Testis (tissue), 2 donors: ENCODE measurements around the gene NMRK2.

Experiments
- POLR2A ChIP-seq: fragments of 450-650 bp; IDR thresholded peaks from one replicate; pipeline ENCODE4 v1.6.1; 2017; ENCODE audit warnings: antibody characterized with exemption, mild to moderate bottlenecking, moderate library complexity
- TF ChIP-seq, protein P1 (sequence below), 3 experiments: fragments of 450-650 bp in 2 of 3; fragments of 200-600 bp in 1 of 3; sonication (generic) in 1 of 3; IDR thresholded peaks; one replicate each; pipeline ENCODE4 v1.5.1; 2016 to 2019; ENCODE audit warnings: antibody characterized with exemption in 3 of 3, mild to moderate bottlenecking in 2 of 3, moderate library complexity in 1 of 3

GRCh38 chr19:3984584-3984907 is 51.7 kb downstream of the NMRK2 start:
- TF ChIP-seq, protein P1, sequence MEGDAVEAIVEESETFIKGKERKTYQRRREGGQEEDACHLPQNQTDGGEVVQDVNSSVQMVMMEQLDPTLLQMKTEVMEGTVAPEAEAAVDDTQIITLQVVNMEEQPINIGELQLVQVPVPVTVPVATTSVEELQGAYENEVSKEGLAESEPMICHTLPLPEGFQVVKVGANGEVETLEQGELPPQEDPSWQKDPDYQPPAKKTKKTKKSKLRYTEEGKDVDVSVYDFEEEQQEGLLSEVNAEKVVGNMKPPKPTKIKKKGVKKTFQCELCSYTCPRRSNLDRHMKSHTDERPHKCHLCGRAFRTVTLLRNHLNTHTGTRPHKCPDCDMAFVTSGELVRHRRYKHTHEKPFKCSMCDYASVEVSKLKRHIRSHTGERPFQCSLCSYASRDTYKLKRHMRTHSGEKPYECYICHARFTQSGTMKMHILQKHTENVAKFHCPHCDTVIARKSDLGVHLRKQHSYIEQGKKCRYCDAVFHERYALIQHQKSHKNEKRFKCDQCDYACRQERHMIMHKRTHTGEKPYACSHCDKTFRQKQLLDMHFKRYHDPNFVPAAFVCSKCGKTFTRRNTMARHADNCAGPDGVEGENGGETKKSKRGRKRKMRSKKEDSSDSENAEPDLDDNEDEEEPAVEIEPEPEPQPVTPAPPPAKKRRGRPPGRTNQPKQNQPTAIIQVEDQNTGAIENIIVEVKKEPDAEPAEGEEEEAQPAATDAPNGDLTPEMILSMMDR (IDR thresholded peaks at IDR 0.05), result no peak
- no peak for TF ChIP-seq POLR2A
